Activated CD8-positive, alpha-beta memory T cell treated with anti-CD3 and anti-CD28 coated beads for 4 hours (primary cell): ENCODE data around the gene ECE1.
"Not testable (repeated sequence)": the region's sequence is repeated elsewhere in the genome, so short reads cannot be mapped to it uniquely, and the experiment has no call there.

Experiments
- DNase-seq, 2 donors: peaks; one replicate each; pipeline ENCODE4 v3.0.0-alpha.2; 2020; ENCODE audit warnings: low read depth in 2 of 2

The ECE1 gene

DNA sequence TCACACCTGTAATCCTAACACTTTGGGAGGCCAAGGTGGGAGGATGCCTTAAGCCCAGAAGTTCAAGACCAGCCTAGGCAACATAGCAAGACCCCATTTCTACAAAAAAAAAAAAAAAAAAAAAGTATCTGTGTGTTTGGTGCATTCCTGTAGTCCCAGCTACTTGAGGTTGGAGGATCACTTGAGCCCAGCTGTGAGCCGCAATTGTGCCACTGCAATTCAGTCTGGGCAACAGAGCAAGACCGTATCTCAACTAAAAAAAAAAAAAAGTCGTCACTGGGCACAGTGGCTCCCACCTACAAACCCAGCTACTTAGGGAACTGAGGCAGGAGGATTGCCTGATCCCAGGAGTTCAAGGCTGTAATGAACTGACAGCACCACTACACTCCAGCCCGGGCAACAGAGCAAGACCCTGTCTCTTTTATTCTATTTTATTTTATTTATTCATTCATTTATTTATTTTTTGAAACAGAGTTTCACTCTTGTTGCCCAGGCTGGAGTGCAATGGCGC is 105.0 kb downstream of the ECE1 start:
- no peak for DNase-seq

GRCh38 chr1:21184276-21184675 is 106.0 kb downstream of the ECE1 start:
- no peak for DNase-seq

- no peak for DNase-seq
These were observed 108.0 kb downstream of the ECE1 start for GRCh38 chr1:21182181-21182731.

GRCh38 chr1:21178271-21178670 is 112.0 kb downstream of the ECE1 start:
- DNase-seq, result not testable (repeated sequence)

DNA sequence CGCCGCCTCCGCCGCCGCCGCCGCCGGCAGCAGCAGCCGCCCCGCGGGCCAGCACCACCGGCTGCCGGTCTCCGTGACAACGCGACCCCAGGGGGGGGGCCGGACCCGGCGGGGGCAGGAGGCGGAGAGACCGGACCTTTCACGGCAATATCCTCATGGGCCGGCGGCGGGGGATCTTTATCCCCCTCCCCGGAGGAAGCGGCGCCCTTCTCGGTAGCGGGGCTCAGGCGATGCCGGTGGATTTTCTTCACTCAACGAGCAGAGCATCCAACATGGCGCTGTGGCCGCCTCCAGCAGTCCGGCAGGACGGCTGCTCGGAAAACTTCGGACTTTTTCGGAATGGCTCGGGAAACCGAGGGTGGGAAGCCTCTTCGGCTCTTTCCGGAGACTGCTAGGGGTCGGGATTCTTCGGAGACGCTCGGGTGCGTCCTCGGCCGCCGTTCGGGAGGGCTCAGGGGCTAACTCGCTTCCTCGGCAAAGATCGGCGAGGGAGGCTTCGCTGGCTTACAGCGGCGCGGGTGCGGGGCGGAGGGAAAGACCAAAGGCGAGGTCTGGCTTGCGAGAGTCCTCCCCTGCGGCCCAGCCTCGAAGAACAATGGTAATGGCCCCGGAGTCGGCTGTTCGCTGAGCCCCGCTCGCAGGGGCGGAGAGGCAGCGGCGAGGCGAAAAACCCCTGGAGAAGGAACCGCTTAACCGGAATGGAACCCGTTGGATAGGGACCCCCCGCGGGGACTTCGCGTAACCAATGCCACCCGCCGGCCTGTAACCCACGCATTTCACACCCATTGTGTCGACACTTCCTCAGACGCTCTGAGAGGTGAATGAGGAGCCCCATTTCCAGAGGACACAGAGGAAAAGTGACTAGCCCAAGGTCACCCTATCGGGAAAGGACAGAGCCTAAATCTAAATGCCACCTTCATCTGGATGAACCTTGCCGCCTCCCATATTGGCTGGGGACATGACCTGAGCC is 113.4 kb downstream of the ECE1 start, which contains the start of gene EIF4G3:
Gene EIF4G3, minus strand, starts transcription at position 312 of the 970 bp plus-strand sequence. CDS start 174,155 bp downstream, outside the sequence.
- DNase-seq, result peak; percentile 97 to 99

DNA sequence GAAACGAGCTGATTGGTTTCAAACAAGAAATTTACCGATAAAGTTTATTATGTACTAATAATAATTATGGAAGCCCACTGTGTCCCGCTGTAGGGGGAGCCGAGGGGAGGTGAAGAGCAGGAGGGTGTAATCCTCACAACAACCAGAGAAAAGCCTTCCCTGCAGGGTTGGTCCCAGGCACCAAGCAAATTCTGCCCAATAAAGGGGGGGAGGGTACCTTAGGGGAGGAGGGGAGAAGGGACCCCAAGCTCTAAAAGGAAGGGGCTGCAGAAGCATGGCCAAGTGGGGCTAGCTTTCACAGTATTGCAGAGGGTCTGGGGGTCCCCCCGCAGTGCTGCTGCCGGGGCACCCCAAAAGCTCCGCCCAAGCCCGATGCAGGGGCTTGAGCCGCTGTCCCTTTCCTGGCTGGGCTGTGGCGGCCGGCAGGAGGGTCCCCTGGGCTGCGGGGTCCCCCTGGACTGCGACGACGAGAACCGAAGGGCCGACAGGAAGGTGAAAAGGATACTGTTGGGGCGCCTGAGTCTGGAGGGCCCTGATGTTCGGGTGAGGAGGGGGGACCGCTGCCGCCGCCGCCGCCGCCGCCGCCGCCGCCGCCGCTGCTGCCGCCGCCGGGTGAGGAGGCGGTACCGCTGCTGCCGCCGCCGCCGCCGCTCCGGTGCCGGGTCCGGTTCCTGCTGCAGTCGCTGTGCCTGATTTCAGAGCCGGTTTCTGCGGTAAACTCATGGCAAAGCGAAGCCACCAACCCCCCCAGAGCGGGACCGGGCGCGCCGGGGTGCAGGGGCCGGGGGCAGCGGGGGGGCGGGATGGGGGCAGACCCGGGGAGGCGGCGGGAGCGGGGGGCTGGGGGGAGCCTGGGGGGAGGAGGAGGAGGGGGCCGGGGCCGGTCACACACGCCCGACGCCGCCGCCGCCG is 114.3 kb downstream of the ECE1 start:
- peak in 1 of 2 donors; percentile 13 for DNase-seq

GRCh38 chr1:21175324-21175669 is 115.0 kb downstream of the ECE1 start:
- DNase-seq, result no peak

- no peak for DNase-seq
These were observed 115.5 kb downstream of the ECE1 start for GRCh38 chr1:21174654-21175323.

GRCh38 chr1:21174230-21174629 is 116.0 kb downstream of the ECE1 start:
- DNase-seq, result no peak

- DNase-seq, result not testable (repeated sequence)
These were observed 117.2 kb downstream of the ECE1 start for GRCh38 chr1:21173096-21173495.

GRCh38 chr1:21170837-21171236 is 119.4 kb downstream of the ECE1 start:
- DNase-seq, result not testable (repeated sequence)

DNA sequence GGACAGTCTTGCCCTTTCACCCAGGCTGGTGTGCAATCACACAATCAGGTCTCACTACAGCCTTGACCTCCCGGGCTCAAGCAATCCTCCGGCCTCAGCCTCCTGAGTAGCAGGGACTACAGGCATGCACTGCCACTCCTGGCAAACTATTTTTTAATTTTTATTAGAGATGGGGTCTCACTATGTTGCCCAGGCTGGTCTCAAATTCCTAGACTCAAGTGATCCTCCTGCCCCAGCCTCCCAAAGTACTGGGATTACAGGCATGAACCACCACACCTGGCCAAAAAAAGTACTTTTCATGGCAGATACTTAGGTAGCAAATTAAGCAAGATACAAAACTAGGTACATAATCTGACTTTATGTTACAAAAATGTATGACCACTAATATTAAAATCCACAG is 121.8 kb downstream of the ECE1 start:
- no peak for DNase-seq
